SJSA1 (cell line): ENCODE data around the gene PFKP. TPM values are rescaled to one million over a fixed set of nuclear protein-coding genes. Genes with fewer than 3 reads are reported as not detected.
"Not testable (repeated sequence)": the region's sequence is repeated elsewhere in the genome, so short reads cannot be mapped to it uniquely, and the experiment has no call there.

Experiments
- DNase-seq, 2 experiments: peaks; one replicate each; pipeline ENCODE4 v3.0.0-alpha.2; 2015 to 2020; ENCODE audit warnings: low spot score in 2 of 2, low read depth in 1 of 2
- H3K27ac ChIP-seq: fragments of 250-450 bp; sonication (Bioruptor Pico); 2 replicates; pipeline ENCODE4 v1.5.1; 2020; ENCODE audit warnings: mild to moderate bottlenecking, moderate library complexity
- H3K27me3 ChIP-seq: fragments of 250-450 bp; sonication (Bioruptor Pico); replicated peaks from 2 replicates; pipeline ENCODE4 v1.5.1; 2020; ENCODE audit warnings: mild to moderate bottlenecking, moderate library complexity
- H3K36me3 ChIP-seq: fragments of 250-450 bp; sonication (Bioruptor Pico); 2 replicates; pipeline ENCODE4 v1.5.1; 2020; ENCODE audit warnings: mild to moderate bottlenecking
- H3K4me1 ChIP-seq: fragments of 250-450 bp; sonication (Bioruptor Pico); replicated peaks from 2 replicates; pipeline ENCODE4 v1.6.1; 2021; ENCODE audit warnings: mild to moderate bottlenecking
- H3K4me3 ChIP-seq: fragments of 250-450 bp; sonication (Bioruptor Pico); 2 replicates; pipeline ENCODE4 v1.5.1; 2020; ENCODE audit warnings: mild to moderate bottlenecking
- H3K9me3 ChIP-seq: fragments of 250-450 bp; sonication (Bioruptor Pico); replicated peaks from 2 replicates; pipeline ENCODE4 v1.5.1; 2020; ENCODE audit warnings: mild to moderate bottlenecking
- total RNA-seq: library from RNA; depleted of rRNA; stranded (reverse); fragments of >200 nt; shearing (Covaris generic); gene quantifications from 2 replicates; pipeline ENCODE4 v1.2.3, GENCODE V29; 2014

Gene PFKP
- total RNA-seq, 1 experiment from 2014 or later, result 604 TPM

- no peak overlapping the region for H3K27ac ChIP-seq
Measured at GRCh38 chr10:3150366-3150765, 83.0 kb downstream of the PFKP start.

GRCh38 chr10:3150961-3151360 is 83.6 kb downstream of the PFKP start:
- Histone ChIP-seq H3K9me3 (no peaks in the 10 kb centered on the region), H3K27ac (no peak overlapping the region), H3K4me1 (no peaks in the 10 kb centered on the region), H3K27me3 (no peaks in the 10 kb centered on the region), H3K36me3 (peaks cover 100% of the 10 kb centered on the region), H3K4me3 (no peak overlapping the region)
- no peak for DNase-seq

More at GRCh38 chr10:3150366-3150765, 83.0 kb downstream of the PFKP start:
- no peak for DNase-seq
- Histone ChIP-seq H3K9me3 (no peaks in the 10 kb centered on the region), H3K36me3 (peaks cover 100% of the 10 kb centered on the region), H3K4me1 (no peaks in the 10 kb centered on the region), H3K4me3 (no peak overlapping the region), H3K27me3 (no peaks in the 10 kb centered on the region)

DNA sequence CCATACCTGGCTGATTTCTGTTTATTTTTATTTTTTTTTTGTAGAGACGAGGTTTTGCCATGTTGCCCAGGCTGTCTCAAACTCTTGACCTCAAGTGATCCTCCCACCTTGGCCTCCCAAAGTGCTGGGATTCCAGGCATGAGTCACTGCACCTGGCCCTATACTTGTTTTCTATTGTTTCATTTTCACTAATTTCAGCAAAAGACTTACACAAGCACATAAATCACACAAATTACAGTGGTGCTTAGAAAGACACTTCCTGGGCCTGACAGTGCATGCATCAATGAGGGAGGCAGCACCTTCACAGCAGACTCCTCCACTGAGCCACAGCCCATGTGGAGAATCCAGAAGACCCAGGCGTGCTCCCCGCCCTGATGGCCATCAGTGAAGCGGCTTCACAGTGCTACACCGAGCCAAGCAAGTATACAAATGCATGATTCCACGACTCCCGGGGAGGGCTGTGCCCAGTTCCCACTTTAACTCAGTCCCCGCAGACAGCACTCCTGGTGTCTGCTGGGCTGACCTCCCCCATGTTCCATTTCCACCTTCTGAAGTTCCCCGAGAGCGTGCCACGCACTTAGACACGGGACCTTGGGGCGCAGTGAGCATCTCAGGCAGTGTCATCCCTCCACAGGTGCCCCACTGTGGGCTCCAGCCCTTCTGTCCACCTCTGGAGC is 84.7 kb downstream of the PFKP start:
- no peaks in the 10 kb centered on the region for H3K27me3 ChIP-seq
- H3K36me3 ChIP-seq, result peaks cover 100% of the 10 kb centered on the region
- DNase-seq, result no peak
- no peak overlapping the region for H3K27ac ChIP-seq
- no peaks in the 10 kb centered on the region for H3K9me3 ChIP-seq
- H3K4me3 ChIP-seq, result no peak overlapping the region
- H3K4me1 ChIP-seq, result no peaks in the 10 kb centered on the region

DNA sequence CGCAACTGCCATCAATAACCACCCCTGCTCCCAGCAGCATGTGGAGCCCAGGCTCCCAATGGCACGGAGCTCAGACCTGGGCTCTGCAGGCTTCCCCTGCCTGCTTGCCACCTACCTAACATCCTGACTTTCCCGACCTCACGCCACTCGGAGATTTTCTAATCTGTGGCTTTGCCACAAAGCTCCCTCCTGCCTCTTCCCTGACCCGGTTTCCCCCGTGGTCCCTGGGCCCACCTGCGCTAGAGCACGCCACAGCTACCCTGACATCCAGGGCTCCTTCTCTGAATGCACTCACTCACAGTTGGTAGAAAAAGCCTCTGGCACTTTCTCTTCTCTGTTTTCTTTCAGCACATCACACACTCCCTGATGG is 85.2 kb downstream of the PFKP start:
- Histone ChIP-seq H3K4me3 (no peak overlapping the region), H3K4me1 (no peaks in the 10 kb centered on the region), H3K36me3 (peaks cover 100% of the 10 kb centered on the region), H3K27me3 (no peaks in the 10 kb centered on the region), H3K27ac (no peak overlapping the region), H3K9me3 (no peaks in the 10 kb centered on the region)
- no peak for DNase-seq

DNA sequence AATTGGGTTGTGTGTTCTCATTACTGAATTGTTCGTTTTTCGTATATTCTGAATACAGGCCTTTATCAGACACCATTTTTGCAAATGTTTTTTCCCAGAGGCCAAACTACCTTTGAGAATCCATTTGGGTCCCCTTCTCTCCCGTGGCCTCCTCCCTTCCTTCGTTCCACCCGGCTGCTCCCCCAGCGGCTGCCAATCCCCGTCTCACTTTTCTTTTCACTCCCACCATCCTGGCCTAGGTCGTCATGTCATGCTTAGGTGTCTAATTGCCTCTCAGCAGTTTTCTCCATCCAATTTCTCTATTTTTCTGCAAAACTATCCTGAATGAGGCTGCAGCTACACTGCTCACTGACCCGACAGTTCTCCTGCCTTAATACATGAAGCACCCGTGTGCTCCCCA is 87.3 kb downstream of the PFKP start:
- peaks cover 100% of the 10 kb centered on the region for H3K36me3 ChIP-seq

DNA sequence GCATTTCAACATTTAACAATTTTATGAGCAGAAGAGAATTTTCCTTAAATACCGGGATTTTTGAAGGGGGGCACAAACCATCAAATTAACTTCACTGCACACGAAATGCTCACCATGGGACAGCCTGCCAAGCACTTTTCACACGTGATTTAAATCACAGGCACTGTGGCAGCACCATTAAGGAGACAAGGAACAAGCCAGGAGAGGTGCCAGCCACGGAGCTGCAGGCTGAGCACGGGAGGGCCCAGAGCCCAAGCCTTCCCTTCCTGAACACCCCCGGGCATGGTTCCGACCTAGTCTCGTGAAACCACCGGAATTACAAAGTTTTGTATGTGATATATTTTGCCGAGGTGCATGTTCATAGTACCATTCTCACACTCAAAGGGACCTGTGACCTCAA is 91.8 kb downstream of the PFKP start:
- peak in 1 of 2 experiments; percentile 25 for DNase-seq
- no peaks in the 10 kb centered on the region for H3K4me1 ChIP-seq
- H3K9me3 ChIP-seq, result no peaks in the 10 kb centered on the region
- no peak overlapping the region for H3K4me3 ChIP-seq
- H3K27me3 ChIP-seq, result no peaks in the 10 kb centered on the region
- no peak overlapping the region for H3K27ac ChIP-seq
- peaks cover 92% of the 10 kb centered on the region for H3K36me3 ChIP-seq

More for the DNA sequence above, 87.3 kb downstream of the PFKP start:
- H3K27me3 ChIP-seq, result no peaks in the 10 kb centered on the region
- no peaks in the 10 kb centered on the region for H3K9me3 ChIP-seq
- no peak for DNase-seq
- no peaks in the 10 kb centered on the region for H3K4me1 ChIP-seq
- H3K27ac ChIP-seq, result no peak overlapping the region
- no peak overlapping the region for H3K4me3 ChIP-seq

DNA sequence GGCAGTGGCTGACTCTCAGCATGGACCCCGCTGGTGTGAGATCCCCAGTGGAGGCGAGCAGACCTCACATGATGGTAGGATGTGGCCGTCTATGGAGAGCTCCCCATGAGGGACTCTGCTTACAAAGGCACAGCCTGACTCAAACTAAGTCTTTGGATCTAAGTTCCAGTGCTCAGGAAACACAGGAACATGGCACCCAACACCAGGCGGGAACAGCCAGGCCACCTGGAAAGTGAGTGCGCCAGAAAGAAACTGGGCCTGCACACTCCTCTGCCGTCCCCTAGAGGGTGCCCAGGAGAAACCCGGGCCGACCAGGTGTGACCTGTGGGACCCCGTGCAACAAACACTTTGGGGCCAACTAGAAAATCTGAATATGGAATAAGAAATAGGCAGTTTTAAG is 95.2 kb downstream of the PFKP start:
- Histone ChIP-seq H3K4me3 (no peak overlapping the region), H3K27ac (no peak overlapping the region), H3K9me3 (no peaks in the 10 kb centered on the region), H3K27me3 (no peaks in the 10 kb centered on the region), H3K36me3 (peaks cover 92% of the 10 kb centered on the region), H3K4me1 (no peaks in the 10 kb centered on the region)
- DNase-seq, result peak in 1 of 2 experiments; percentile 37

- peaks cover 92% of the 10 kb centered on the region for H3K36me3 ChIP-seq
- no peaks in the 10 kb centered on the region for H3K9me3 ChIP-seq
- H3K27me3 ChIP-seq, result no peaks in the 10 kb centered on the region
- H3K4me1 ChIP-seq, result no peaks in the 10 kb centered on the region
- DNase-seq, result no peak
- H3K4me3 ChIP-seq, result no peak overlapping the region
- no peak overlapping the region for H3K27ac ChIP-seq
Measured at GRCh38 chr10:3163879-3164278, 96.5 kb downstream of the PFKP start.

- H3K36me3 ChIP-seq, result peaks cover 92% of the 10 kb centered on the region
- H3K9me3 ChIP-seq, result no peaks in the 10 kb centered on the region
- no peak overlapping the region for H3K27ac ChIP-seq
- H3K4me1 ChIP-seq, result no peaks in the 10 kb centered on the region
- peak in 1 of 2 experiments; percentile 17 for DNase-seq
- H3K27me3 ChIP-seq, result no peaks in the 10 kb centered on the region
- H3K4me3 ChIP-seq, result no peak overlapping the region
Measured at GRCh38 chr10:3165196-3165595, 97.8 kb downstream of the PFKP start.

DNA sequence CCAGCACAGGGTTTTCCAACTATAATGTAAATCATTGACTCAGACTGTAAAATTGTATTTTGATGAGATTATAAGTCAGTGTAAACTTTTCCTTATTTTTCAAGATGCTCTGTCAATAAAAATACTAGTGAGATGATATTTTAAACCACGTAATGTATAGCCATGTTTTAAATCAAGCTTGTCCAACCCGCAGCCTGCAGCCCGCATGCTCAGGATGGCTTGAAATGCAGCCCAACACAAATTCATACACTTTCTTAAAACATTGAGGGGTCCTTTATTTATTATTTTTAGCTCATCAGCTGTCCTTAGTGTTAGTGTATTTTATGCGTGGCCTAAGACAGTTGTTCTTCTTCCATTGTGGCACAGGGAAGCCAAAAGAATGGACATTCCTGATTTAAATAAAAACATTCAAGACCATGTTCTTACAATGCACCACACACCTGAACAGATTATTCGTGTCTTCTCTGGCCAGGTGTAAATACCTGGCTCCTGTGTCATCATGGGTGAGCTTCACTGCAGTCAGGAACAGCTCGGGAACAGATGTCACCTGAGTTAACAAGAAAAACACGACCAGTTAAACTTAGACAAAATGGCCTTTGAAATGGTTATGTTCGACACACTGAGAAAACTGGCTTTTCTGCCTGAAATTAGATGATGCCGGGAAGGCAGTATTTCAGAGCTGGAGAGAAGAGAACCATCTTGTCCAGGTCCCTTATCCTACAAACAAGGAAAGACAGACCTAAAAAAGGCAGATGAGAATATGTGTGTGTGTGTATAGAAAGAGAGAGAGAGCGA is 99.3 kb downstream of the PFKP start:
- no peak overlapping the region for H3K27ac ChIP-seq
- H3K9me3 ChIP-seq, result no peaks in the 10 kb centered on the region
- no peaks in the 10 kb centered on the region for H3K27me3 ChIP-seq
- peak in 1 of 2 experiments; percentile 12 for DNase-seq
- no peak overlapping the region for H3K4me3 ChIP-seq
- H3K4me1 ChIP-seq, result peaks cover 5% of the 10 kb centered on the region
- H3K36me3 ChIP-seq, result peaks cover 86% of the 10 kb centered on the region

DNA sequence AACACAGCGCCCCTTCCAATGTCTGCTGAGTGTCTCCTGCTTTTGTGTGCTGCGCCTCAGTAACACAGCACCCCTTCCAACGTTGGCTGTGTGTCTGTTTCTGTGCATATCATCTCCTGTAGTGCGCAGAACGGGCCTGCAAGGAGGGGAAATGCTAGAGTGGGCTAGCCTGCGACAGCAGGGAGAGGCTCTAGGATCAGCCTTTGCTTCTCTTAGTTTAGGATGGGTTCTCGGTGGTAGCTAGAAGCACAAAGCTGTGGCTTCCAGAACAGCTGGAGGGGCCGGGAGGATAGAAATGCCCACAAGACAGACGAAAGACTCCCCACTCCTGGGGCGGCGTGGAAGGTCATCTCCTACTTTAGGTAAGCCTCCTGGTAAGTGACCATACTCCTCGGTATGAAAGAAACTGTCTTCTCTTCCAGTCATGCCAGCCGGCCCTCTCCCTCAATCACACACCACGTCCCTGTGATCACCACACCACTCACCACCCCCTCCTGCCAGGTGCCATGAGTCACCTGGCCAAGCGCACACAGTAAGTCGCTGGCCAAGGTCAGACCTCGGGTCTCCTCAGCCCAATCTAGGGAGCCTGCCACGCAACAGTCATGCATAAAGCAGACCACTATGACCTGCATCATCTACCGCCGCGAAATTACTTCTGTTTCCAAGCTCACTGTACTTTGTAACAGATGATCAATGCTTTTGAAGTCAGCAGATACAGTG is 100.4 kb downstream of the PFKP start:
- Histone ChIP-seq H3K4me1 (peaks cover 5% of the 10 kb centered on the region), H3K9me3 (no peaks in the 10 kb centered on the region), H3K4me3 (no peak overlapping the region), H3K27me3 (no peaks in the 10 kb centered on the region), H3K36me3 (peaks cover 82% of the 10 kb centered on the region), H3K27ac (no peak overlapping the region)
- peak in 1 of 2 experiments; percentile 33 for DNase-seq

GRCh38 chr10:3169271-3169670 is 101.9 kb downstream of the PFKP start:
- Histone ChIP-seq H3K27ac (no peak overlapping the region), H3K9me3 (no peaks in the 10 kb centered on the region), H3K4me1 (peaks cover 5% of the 10 kb centered on the region), H3K27me3 (no peaks in the 10 kb centered on the region), H3K4me3 (no peak overlapping the region), H3K36me3 (peaks cover 68% of the 10 kb centered on the region)
- peak in 1 of 2 experiments; percentile 33 for DNase-seq

DNA sequence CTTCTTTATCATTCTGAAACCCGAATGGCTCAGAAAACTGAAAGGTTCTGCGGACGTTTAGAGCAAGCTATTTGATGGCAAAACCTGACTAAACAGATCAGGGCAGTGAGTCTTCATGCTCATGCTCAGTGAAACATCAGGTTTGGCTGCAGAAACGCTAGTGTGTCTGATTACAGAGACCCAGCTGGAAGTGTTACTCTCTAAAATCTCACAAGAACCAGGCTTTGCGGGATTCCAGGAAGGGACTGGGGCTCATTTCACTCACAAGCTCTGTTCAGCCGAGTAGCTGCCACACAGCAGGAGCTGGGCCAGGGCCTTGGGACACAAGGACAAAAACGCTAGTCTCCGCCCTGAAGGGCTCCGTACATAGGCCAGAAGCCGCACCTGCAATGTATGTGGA is 102.3 kb downstream of the PFKP start:
- H3K27me3 ChIP-seq, result no peaks in the 10 kb centered on the region
- peaks cover 64% of the 10 kb centered on the region for H3K36me3 ChIP-seq

GRCh38 chr10:3171488-3171887 is 104.1 kb downstream of the PFKP start:
- Histone ChIP-seq H3K36me3 (peaks cover 46% of the 10 kb centered on the region), H3K4me3 (peak overlapping the region; percentile 78), H3K27ac (peak overlapping the region; percentile 66)
- not testable (repeated sequence) for H3K9me3 ChIP-seq, H3K4me1 ChIP-seq, H3K27me3 ChIP-seq
- DNase-seq, result peak in 1 of 2 experiments; percentile 34

More for the DNA sequence above, 102.3 kb downstream of the PFKP start:
- DNase-seq, result peak in 1 of 2 experiments; percentile 25
- Histone ChIP-seq H3K4me3 (no peak overlapping the region), H3K27ac (no peak overlapping the region), H3K9me3 (no peaks in the 10 kb centered on the region), H3K4me1 (peaks cover 5% of the 10 kb centered on the region)
